Activated CD8-positive, alpha-beta T cell treated with anti-CD3 and anti-CD28 coated beads for 36 hours (primary cell): ENCODE data around the gene RPL5. TPM values are rescaled to one million over a fixed set of nuclear protein-coding genes. Genes with fewer than 3 reads are reported as not detected.

Experiments used
- ATAC-seq: fragments of 200-7000 bp; cut with Tn5 transposase; one replicate; pipeline ENCODE4 v1.10.0; 2021; ENCODE audit warnings: mild to moderate bottlenecking, moderate library complexity
- CTCF ChIA-PET: fragments of 350-600 bp; sonication (Branson Sonifier 250); formaldehyde crosslinking; loops from one replicate; lab custom pipeline; 2021; ENCODE audit warnings: antibody characterized with exemption; lab: Charles Lee
- POLR2A ChIA-PET: fragments of 350-600 bp; sonication (Branson Sonifier 250); formaldehyde crosslinking; loops from one replicate; lab custom pipeline; 2021; ENCODE audit warnings: antibody characterized with exemption; lab: Charles Lee
- DNase-seq: peaks from one replicate; pipeline ENCODE4 v3.0.0-alpha.2; 2020
- H3K27ac Mint-ChIP-seq: one replicate; pipeline ENCODE4 v1.8.0; 2021; ENCODE audit warnings: mild to moderate bottlenecking, mixed read lengths
- H3K27me3 Mint-ChIP-seq: one replicate; pipeline ENCODE4 v1.8.0; 2021; ENCODE audit warnings: mixed read lengths
- H3K36me3 Mint-ChIP-seq: one replicate; pipeline ENCODE4 v1.8.0; 2021; ENCODE audit warnings: low read depth, mixed read lengths
- H3K4me1 Mint-ChIP-seq: one replicate; pipeline ENCODE4 v1.8.0; 2021; ENCODE audit warnings: low read depth, mixed read lengths
- H3K4me3 Mint-ChIP-seq: one replicate; pipeline ENCODE4 v1.8.0; 2021; ENCODE audit warnings: mild to moderate bottlenecking, moderate library complexity, mixed read lengths
- H3K9me3 Mint-ChIP-seq: one replicate; pipeline ENCODE4 v1.8.0; 2021; ENCODE audit warnings: mixed read lengths
- CTCF ChIP-seq: fragments of 200-600 bp; IDR thresholded peaks from one replicate; pipeline ENCODE4 v1.8.0; 2022; ENCODE audit warnings: antibody characterized with exemption, mild to moderate bottlenecking
- intact Hi-C: fragments of 100-400 bp; cut with micrococcal nuclease; formaldehyde crosslinking; loops from one replicate; pipeline ENCODE4 v1.10.0; 2022
- total RNA-seq, 2 experiments: library from RNA; stranded (reverse); gene quantifications; one replicate each; pipeline ENCODE4 v1.2.3, GENCODE V29; 2021

RPL5 gene
- total RNA-seq, 2 experiments from 2014 or later, result 1,782 to 1,792 TPM

DNA sequence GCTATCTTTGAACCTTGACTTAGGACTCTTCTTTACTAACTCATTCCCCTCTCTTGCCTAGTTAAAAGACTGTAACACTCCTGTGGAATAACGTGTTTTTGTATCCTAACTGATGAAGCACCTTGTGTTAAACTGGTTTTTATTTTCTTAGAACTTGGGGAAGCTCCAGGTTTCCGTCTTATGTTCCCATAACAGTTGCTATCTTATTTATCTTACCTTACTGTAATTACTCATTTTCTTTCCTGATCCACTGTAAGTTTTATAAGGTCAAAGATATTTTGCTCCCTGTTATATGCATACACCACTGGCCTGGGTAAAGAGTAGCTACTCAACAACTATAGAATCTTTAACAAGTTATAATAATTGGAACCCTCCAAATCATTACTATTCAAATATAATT, 43.1 kb downstream of the RPL5 start:
- DNase-seq, result no peak
- CTCF ChIA-PET, result interaction anchor here (1.0 to 4.6 kb wide), 5 partner anchors 10 to 119 kb away, joined by 3 to 25 read pairs (median 4); no protein-coding TSS in a partner anchor
- H3K4me1 Mint-ChIP-seq, result peaks cover 27% of the 10 kb centered on the region

DNA sequence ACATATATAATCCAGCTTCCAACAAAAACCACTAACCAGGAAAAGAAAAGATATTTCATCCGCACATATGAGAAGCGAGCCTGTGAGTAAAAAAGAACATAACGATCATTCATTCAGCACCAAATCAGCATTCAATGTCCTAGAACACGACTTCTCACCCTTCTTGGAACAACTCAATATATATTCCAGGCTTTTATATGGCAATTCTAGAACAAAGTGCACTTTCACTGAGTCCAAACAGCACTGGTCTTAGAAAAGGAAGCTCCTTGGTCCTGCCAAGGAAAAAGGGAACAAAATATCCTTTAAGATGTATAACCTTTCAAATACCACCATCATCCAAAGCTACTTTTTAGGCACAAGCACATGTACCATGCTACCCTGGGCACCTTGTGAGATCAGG, 44.5 kb downstream of the RPL5 start:
- no peak overlapping the region for H3K27ac Mint-ChIP-seq

More for the DNA sequence above, 43.1 kb downstream of the RPL5 start:
- Mint-ChIP-seq H3K27ac (no peak overlapping the region), H3K27me3 (no peaks in the 10 kb centered on the region), H3K36me3 (peaks cover 19% of the 10 kb centered on the region), H3K9me3 (peaks cover 7% of the 10 kb centered on the region), H3K4me3 (no peak overlapping the region)
- no peak for ATAC-seq
- POLR2A ChIA-PET, result interaction anchor here (0.6 to 1.4 kb wide), 2 partner anchors 82 to 87 kb away, joined by 3 read pairs; no protein-coding TSS in a partner anchor
- no peak for TF ChIP-seq CTCF
- intact Hi-C loops, result no loop called here

GRCh38 chr1:92877081-92877711, 45.4 kb downstream of the RPL5 start:
- intact Hi-C loops, result no loop called here
- H3K4me1 Mint-ChIP-seq, result peaks cover 20% of the 10 kb centered on the region
- DNase-seq, result no peak
- no peak for TF ChIP-seq CTCF
- CTCF ChIA-PET, result interaction anchor here (0.8 to 4.9 kb wide), 12 partner anchors 8 to 117 kb away, joined by 3 to 36 read pairs (median 4); partner anchors contain the start of gene DIPK1A
- H3K27ac Mint-ChIP-seq, result peak overlapping the region; percentile 84
- ATAC-seq, result peak; percentile 47
- peak overlapping the region; percentile 34 for H3K4me3 Mint-ChIP-seq
- H3K36me3 Mint-ChIP-seq, result peaks cover 19% of the 10 kb centered on the region
- H3K27me3 Mint-ChIP-seq, result no peaks in the 10 kb centered on the region
- POLR2A ChIA-PET, result interaction anchor here (0.6 to 1.3 kb wide), 4 partner anchors 9 to 85 kb away, joined by 3 read pairs; no protein-coding TSS in a partner anchor
- peaks cover 7% of the 10 kb centered on the region for H3K9me3 Mint-ChIP-seq

More for the DNA sequence above, 44.5 kb downstream of the RPL5 start:
- CTCF ChIA-PET, result interaction anchor here (0.7 to 4.9 kb wide), 8 partner anchors 9 to 117 kb away, joined by 3 to 36 read pairs (median 4); no protein-coding TSS in a partner anchor
- TF ChIP-seq CTCF, result no peak
- intact Hi-C loops, result no loop called here
- H3K36me3 Mint-ChIP-seq, result peaks cover 19% of the 10 kb centered on the region
- POLR2A ChIA-PET, result interaction anchor here (0.8 kb wide), 1 partner anchor 51 kb away, joined by 3 read pairs; no protein-coding TSS in a partner anchor
- H3K9me3 Mint-ChIP-seq, result peaks cover 7% of the 10 kb centered on the region
- ATAC-seq (no peak), DNase-seq (no peak)
- no peaks in the 10 kb centered on the region for H3K27me3 Mint-ChIP-seq
- H3K4me1 Mint-ChIP-seq, result peaks cover 22% of the 10 kb centered on the region
- no peak overlapping the region for H3K4me3 Mint-ChIP-seq

DNA sequence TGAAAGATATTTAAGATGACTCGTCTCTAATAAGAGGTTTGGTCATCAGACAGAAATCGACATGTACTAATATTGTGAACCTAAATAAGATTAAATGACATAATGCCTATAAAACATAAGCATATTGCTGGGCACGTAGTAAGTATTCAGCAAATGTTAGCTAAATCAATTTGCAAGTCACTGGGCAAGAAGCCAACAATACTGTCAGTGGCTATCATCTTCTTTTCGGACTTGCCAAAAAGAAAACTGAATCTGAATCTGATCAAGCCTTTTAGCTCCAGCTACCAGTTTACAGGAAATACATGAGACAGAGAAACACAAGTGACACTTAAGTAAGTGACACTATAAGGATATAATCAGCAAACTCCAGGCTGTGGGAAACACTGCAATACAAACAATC, 46.0 kb downstream of the RPL5 start:
- Mint-ChIP-seq H3K4me3 (peak overlapping the region; percentile 34), H3K9me3 (peaks cover 4% of the 10 kb centered on the region), H3K36me3 (peaks cover 13% of the 10 kb centered on the region), H3K27ac (peak overlapping the region; percentile 84), H3K4me1 (peaks cover 25% of the 10 kb centered on the region), H3K27me3 (no peaks in the 10 kb centered on the region)
- DNase-seq (no peak), ATAC-seq (peak; percentile 66)
- intact Hi-C loops, result no loop called here
- TF ChIP-seq CTCF, result no peak
- ChIA-PET POLR2A (interaction anchor here (0.7 to 1.3 kb wide), 3 partner anchors 11 to 112 kb away, joined by 3 read pairs; no protein-coding TSS in a partner anchor), CTCF (interaction anchor here (0.8 to 4.9 kb wide), 9 partner anchors 10 to 116 kb away, joined by 3 to 36 read pairs (median 4); partner anchors contain the start of gene DIPK1A)
